Stomach (tissue), 9 donors: ENCODE data around the gene PFKFB3. TPM values are rescaled to one million over a fixed set of nuclear protein-coding genes. Genes with fewer than 3 reads are reported as not detected.

ENCODE experiments used
- DNase-seq, 2 donors: peaks; one replicate each; pipeline versions ENCODE4 v3.0.0 to v3.0.0-alpha.2; 2013 to 2019
- H3K27ac ChIP-seq, 5 donors: fragments of 200-600 bp in 4 of 5; sonication (generic) in 4 of 5; one replicate each; pipeline ENCODE4 v1.5.1; 2013 to 2019; ENCODE audit warnings: mild to moderate bottlenecking in 1 of 5, moderate library complexity in 1 of 5
- H3K27me3 ChIP-seq, 3 donors: fragments of 200-600 bp; sonication (generic); one replicate each; pipeline ENCODE4 v1.5.1; 2017 to 2019; ENCODE audit warnings: mixed run types in 1 of 3
- H3K36me3 ChIP-seq, 4 donors: fragments of 200-600 bp; sonication (generic); 1 replicate in 3 of 4; 2 replicates in 1 of 4; pipeline ENCODE4 v1.5.1; 2016 to 2019
- H3K4me1 ChIP-seq, 4 donors: fragments of 200-600 bp; sonication (generic); one replicate each; pipeline ENCODE4 v1.5.1; 2016 to 2019
- H3K4me3 ChIP-seq, 4 donors: fragments of 200-600 bp; sonication (generic) in 3 of 4; one replicate each; pipeline ENCODE4 v1.5.1; 2016 to 2019; ENCODE audit warnings: mild to moderate bottlenecking in 1 of 4
- H3K9me3 ChIP-seq, 4 donors: fragments of 200-600 bp; sonication (generic); one replicate each; pipeline ENCODE4 v1.5.1; 2016 to 2019
- EP300 ChIP-seq: sonication (generic); formaldehyde crosslinking; IDR thresholded peaks from one replicate; pipeline ENCODE4 v1.6.1; 2017; ENCODE audit warnings: antibody characterized with exemption
- POLR2A ChIP-seq, 4 donors: fragments of 450-650 bp; IDR thresholded peaks; one replicate each; pipeline ENCODE4 v1.6.1; 2016; ENCODE audit warnings: antibody characterized with exemption in 4 of 4, control low read depth in 2 of 4, mild to moderate bottlenecking in 1 of 4, moderate library complexity in 1 of 4
- POLR2AphosphoS5 ChIP-seq, 3 donors: sonication (generic); formaldehyde crosslinking; IDR thresholded peaks; one replicate each; pipeline ENCODE4 v1.6.1; 2016; ENCODE audit warnings: antibody characterized with exemption in 3 of 3
- WGBS, 5 donors: extraction: QIAGEN DNeasy Blood & Tissue Kit in 3 of 5; methylation state at CpG; one replicate each; pipeline versions ENCODE4 v1.1.5 to v1.1.7; 2013 to 2018; 5-methylcytosine and 5-hydroxymethylcytosine counted together
- intact Hi-C: fragments of 100-400 bp; cut with DNase I; formaldehyde crosslinking; loops from one replicate; pipeline ENCODE4 v1.15.1; 2023; ENCODE audit warnings: low total_unique reads
- polyA plus RNA-seq, 3 donors: library from polyadenylated mRNA; stranded (reverse); fragments of 200-250 nt; gene quantifications; one replicate each; pipeline ENCODE4 v1.2.3, GENCODE V29; 2013
- total RNA-seq, 5 donors: library from RNA; depleted of rRNA; stranded (reverse); fragments of >200 nt; gene quantifications; one replicate each; pipeline versions ENCODE4 v1.1.0 to v1.2.3, GENCODE V29; 2014 to 2016
- TF ChIP-seq, protein P1 (sequence below), 7 experiments: fragments of 450-650 bp in 4 of 7; fragments of 200-600 bp in 3 of 7; sonication (generic) in 3 of 7; IDR thresholded peaks; one replicate each; pipeline ENCODE4 v1.5.1; 2016 to 2019; ENCODE audit warnings: antibody characterized with exemption in 7 of 7, control low read depth in 2 of 7, mild to moderate bottlenecking in 1 of 7
- donor health status: healthy with polysubstance abuse.
- donor health status: Bipolar disorder and iron deficiency.
- donor health status: healthy.

The PFKFB3 gene
- total and polyA plus RNA-seq, 8 donors, result 17.7 to 199 (median 38.0) TPM

DNA sequence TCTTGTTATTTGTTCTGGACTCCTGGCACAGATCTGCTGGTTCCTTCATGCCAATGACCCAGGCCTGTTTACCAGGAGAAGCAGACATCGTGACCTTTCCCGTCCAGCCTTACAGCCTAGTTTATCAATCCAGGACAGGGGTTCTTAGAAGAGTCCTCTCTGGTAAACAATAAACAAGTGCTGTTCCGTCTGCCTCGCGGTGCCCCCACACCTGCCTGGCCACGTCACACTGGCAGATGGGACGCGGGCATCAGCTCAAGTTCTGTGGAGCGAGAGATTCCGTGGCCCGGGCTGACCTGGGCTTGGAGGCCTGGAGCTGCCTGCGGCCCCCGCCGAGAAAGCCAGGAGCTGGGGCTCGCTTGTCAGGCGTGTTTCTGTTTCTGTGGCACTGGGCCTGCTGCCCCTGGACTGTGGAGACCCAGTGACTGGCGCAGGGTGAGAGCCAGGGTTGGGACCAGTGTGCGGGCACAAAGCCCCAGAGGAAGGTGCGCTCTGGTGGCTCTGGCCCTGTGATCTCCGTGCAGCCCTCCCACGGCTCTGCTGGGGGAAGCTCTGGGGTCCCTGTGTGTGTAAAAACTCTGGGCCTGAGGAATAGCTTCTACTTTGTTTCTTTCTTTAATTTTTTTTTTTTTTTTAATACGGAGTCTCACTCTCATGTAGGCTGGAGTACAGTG is 28.4 kb upstream of the PFKFB3 start:
- Histone ChIP-seq H3K4me1 (peaks cover 20 to 95% (median 73%) of the 10 kb centered on the region in 4 donors), H3K36me3 (no peaks in the 10 kb centered on the region), H3K9me3 (no peaks in the 10 kb centered on the region), H3K27ac (peak overlapping the region in 2 of 5 donors; percentile 28 to 46), H3K4me3 (no peak overlapping the region), H3K27me3 (no peaks in the 10 kb centered on the region)
- 86 to 90% (median 88%) methylated on average over 20 to 22 of the region's 22 CpGs for WGBS, 5 donors
- no peak for TF ChIP-seq POLR2AphosphoS5 (IDR thresholded peaks at IDR 0.05)
- no peak for TF ChIP-seq POLR2A (IDR thresholded peaks at IDR 0.05)
- TF ChIP-seq, protein P1, sequence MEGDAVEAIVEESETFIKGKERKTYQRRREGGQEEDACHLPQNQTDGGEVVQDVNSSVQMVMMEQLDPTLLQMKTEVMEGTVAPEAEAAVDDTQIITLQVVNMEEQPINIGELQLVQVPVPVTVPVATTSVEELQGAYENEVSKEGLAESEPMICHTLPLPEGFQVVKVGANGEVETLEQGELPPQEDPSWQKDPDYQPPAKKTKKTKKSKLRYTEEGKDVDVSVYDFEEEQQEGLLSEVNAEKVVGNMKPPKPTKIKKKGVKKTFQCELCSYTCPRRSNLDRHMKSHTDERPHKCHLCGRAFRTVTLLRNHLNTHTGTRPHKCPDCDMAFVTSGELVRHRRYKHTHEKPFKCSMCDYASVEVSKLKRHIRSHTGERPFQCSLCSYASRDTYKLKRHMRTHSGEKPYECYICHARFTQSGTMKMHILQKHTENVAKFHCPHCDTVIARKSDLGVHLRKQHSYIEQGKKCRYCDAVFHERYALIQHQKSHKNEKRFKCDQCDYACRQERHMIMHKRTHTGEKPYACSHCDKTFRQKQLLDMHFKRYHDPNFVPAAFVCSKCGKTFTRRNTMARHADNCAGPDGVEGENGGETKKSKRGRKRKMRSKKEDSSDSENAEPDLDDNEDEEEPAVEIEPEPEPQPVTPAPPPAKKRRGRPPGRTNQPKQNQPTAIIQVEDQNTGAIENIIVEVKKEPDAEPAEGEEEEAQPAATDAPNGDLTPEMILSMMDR (IDR thresholded peaks at IDR 0.05), result no peak
- no peak for TF ChIP-seq EP300
- no peak for DNase-seq
- intact Hi-C loops, result no loop called here

DNA sequence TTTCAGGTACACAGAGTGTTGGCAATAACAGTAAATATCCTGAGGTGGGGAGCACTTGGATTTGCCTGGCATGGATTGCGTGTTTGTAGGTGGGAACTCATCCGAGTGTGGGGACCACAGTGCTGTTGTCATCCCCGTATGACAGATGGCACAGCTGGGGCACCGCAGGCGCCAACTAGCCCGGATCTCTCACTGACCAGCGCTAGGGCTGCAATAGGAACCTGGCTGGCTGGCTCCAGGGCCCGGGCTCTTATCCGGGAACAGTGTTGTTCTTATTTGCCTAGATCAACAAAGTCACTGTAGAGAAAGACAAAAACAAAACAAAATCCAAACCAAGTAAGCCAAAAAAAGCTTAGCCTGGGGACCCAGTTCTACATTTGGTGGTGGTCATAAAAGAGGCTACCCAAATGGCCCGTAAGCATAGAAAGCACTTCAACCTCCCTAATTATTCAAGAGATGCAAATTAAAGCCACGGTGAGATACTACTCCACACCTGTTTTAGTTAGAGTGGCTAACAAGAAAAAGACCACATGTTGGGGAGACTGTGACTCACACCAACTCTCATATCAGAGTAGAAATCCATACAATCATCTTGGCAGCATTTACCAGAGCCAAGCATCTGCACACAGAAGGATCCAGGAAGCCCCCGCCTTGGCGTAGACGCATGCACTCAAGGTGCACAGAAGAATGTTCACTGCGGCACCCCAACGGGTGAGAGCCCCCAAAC is 27.2 kb upstream of the PFKFB3 start:
- Histone ChIP-seq H3K27ac (no peak overlapping the region), H3K4me3 (no peak overlapping the region), H3K4me1 (peaks cover 20 to 90% (median 64%) of the 10 kb centered on the region in 4 donors), H3K9me3 (no peaks in the 10 kb centered on the region), H3K36me3 (no peaks in the 10 kb centered on the region), H3K27me3 (no peaks in the 10 kb centered on the region)
- no peak for DNase-seq
- intact Hi-C loops, result no loop called here
- 79 to 85% (median 83%) methylated on average over 16 of the region's 16 CpGs for WGBS, 5 donors
- no peak for TF ChIP-seq POLR2A (IDR thresholded peaks at IDR 0.05)
- no peak for TF ChIP-seq EP300
- no peak for TF ChIP-seq POLR2AphosphoS5 (IDR thresholded peaks at IDR 0.05)
- TF ChIP-seq, protein P1 (IDR thresholded peaks at IDR 0.05), result no peak

DNA sequence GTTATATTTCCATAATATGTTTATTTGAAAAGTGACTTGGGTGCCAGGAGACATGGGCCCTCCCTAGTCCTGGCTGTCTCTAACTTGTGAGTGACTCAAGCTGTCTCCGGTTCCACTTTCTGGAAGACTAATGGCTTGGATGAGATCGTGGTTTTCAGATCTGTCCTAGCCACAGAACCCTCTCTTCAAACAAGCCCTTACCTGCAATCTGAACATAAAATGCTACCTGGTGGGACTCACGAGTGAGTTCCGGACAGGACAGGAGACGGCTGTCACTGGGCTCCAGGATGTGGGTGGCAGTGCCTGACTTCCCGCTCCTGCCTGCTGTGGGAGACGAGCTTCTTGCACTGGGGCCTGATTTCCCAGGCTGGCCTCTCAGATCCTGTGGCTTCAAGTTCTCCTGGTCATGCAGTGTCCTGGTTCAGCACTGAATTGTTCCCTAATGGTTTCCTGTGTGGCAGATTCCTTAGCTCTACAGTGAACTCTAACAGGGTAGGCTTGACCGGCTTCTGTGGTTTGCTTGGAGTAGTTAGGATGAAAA is 26.0 kb upstream of the PFKFB3 start:
- intact Hi-C loops, result no loop called here
- TF ChIP-seq POLR2A (IDR thresholded peaks at IDR 0.05) (no peak), EP300 (no peak), POLR2AphosphoS5 (IDR thresholded peaks at IDR 0.05) (no peak)
- TF ChIP-seq, protein P1 (IDR thresholded peaks at IDR 0.05), result no peak
- no peak for DNase-seq
- Histone ChIP-seq H3K27ac (peak overlapping the region in 3 of 5 donors; percentile 7 to 65 (median 41)), H3K9me3 (no peaks in the 10 kb centered on the region), H3K36me3 (no peaks in the 10 kb centered on the region), H3K27me3 (no peaks in the 10 kb centered on the region), H3K4me3 (no peak overlapping the region), H3K4me1 (peaks cover 13 to 78% (median 52%) of the 10 kb centered on the region in 4 donors)
- 63 to 76% (median 69%) methylated on average over 8 of the region's 8 CpGs for WGBS, 5 donors

DNA sequence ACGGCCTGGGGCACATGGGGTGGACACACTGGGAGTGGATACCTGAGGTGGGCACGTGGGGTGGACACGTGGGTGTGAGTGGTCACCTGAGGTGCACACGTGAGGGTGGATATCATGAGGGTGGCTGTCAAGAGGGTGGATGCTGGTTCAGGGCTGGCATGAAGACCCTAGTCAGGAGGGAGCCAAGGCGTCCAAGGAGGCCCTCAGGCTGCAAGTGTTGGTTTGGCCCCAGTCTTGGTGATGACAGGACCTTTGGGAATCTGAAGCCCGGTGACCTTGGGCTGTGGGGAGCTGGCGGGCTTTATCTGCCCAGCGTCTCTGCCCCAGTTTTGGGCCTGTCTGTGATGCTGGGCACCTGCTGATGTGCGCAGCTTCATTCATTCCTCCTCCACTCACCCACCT is 24.9 kb upstream of the PFKFB3 start:
- no peak for DNase-seq
- Histone ChIP-seq H3K4me3 (no peak overlapping the region), H3K27me3 (no peaks in the 10 kb centered on the region), H3K4me1 (peaks cover 16 to 78% (median 51%) of the 10 kb centered on the region in 4 donors), H3K36me3 (no peaks in the 10 kb centered on the region), H3K27ac (peak overlapping the region in 1 of 5 donors; percentile 8), H3K9me3 (no peaks in the 10 kb centered on the region)
- intact Hi-C loops, result no loop called here
- WGBS, 5 donors, result 81 to 95% (median 87%) methylated on average over 9 of the region's 9 CpGs
- TF ChIP-seq, protein P1 (IDR thresholded peaks at IDR 0.05), result no peak
- TF ChIP-seq EP300 (no peak), POLR2AphosphoS5 (IDR thresholded peaks at IDR 0.05) (no peak), POLR2A (IDR thresholded peaks at IDR 0.05) (no peak)
